Stomach (tissue), 9 donors: ENCODE data around the gene VAT1. TPM values are rescaled to one million over a fixed set of nuclear protein-coding genes. Genes with fewer than 3 reads are reported as not detected.
"Not testable (repeated sequence)": the region's sequence is repeated elsewhere in the genome, so short reads cannot be mapped to it uniquely, and the experiment has no call there.

Source experiments
- DNase-seq, 2 donors: peaks; one replicate each; pipeline versions ENCODE4 v3.0.0 to v3.0.0-alpha.2; 2013 to 2019
- H3K27ac ChIP-seq, 5 donors: fragments of 200-600 bp in 4 of 5; sonication (generic) in 4 of 5; one replicate each; pipeline ENCODE4 v1.5.1; 2013 to 2019; ENCODE audit warnings: mild to moderate bottlenecking in 1 of 5, moderate library complexity in 1 of 5
- H3K27me3 ChIP-seq, 3 donors: fragments of 200-600 bp; sonication (generic); one replicate each; pipeline ENCODE4 v1.5.1; 2017 to 2019; ENCODE audit warnings: mixed run types in 1 of 3
- H3K36me3 ChIP-seq, 4 donors: fragments of 200-600 bp; sonication (generic); 1 replicate in 3 of 4; 2 replicates in 1 of 4; pipeline ENCODE4 v1.5.1; 2016 to 2019
- H3K4me1 ChIP-seq, 4 donors: fragments of 200-600 bp; sonication (generic); one replicate each; pipeline ENCODE4 v1.5.1; 2016 to 2019
- H3K4me3 ChIP-seq, 4 donors: fragments of 200-600 bp; sonication (generic) in 3 of 4; one replicate each; pipeline ENCODE4 v1.5.1; 2016 to 2019; ENCODE audit warnings: mild to moderate bottlenecking in 1 of 4
- H3K9me3 ChIP-seq, 4 donors: fragments of 200-600 bp; sonication (generic); one replicate each; pipeline ENCODE4 v1.5.1; 2016 to 2019
- EP300 ChIP-seq: sonication (generic); formaldehyde crosslinking; IDR thresholded peaks from one replicate; pipeline ENCODE4 v1.6.1; 2017; ENCODE audit warnings: antibody characterized with exemption
- POLR2A ChIP-seq, 4 donors: fragments of 450-650 bp; IDR thresholded peaks; one replicate each; pipeline ENCODE4 v1.6.1; 2016; ENCODE audit warnings: antibody characterized with exemption in 4 of 4, control low read depth in 2 of 4, mild to moderate bottlenecking in 1 of 4, moderate library complexity in 1 of 4
- POLR2AphosphoS5 ChIP-seq, 3 donors: sonication (generic); formaldehyde crosslinking; IDR thresholded peaks; one replicate each; pipeline ENCODE4 v1.6.1; 2016; ENCODE audit warnings: antibody characterized with exemption in 3 of 3
- WGBS, 5 donors: extraction: QIAGEN DNeasy Blood & Tissue Kit in 3 of 5; methylation state at CpG; one replicate each; pipeline versions ENCODE4 v1.1.5 to v1.1.7; 2013 to 2018; 5-methylcytosine and 5-hydroxymethylcytosine counted together
- intact Hi-C: fragments of 100-400 bp; cut with DNase I; formaldehyde crosslinking; loops from one replicate; pipeline ENCODE4 v1.15.1; 2023; ENCODE audit warnings: low total_unique reads
- polyA plus RNA-seq, 3 donors: library from polyadenylated mRNA; stranded (reverse); fragments of 200-250 nt; gene quantifications; one replicate each; pipeline ENCODE4 v1.2.3, GENCODE V29; 2013
- total RNA-seq, 5 donors: library from RNA; depleted of rRNA; stranded (reverse); fragments of >200 nt; gene quantifications; one replicate each; pipeline versions ENCODE4 v1.1.0 to v1.2.3, GENCODE V29; 2014 to 2016
- TF ChIP-seq, protein P1 (sequence below), 7 experiments: fragments of 450-650 bp in 4 of 7; fragments of 200-600 bp in 3 of 7; sonication (generic) in 3 of 7; IDR thresholded peaks; one replicate each; pipeline ENCODE4 v1.5.1; 2016 to 2019; ENCODE audit warnings: antibody characterized with exemption in 7 of 7, control low read depth in 2 of 7, mild to moderate bottlenecking in 1 of 7
- donor health status: healthy with polysubstance abuse.
- donor health status: Bipolar disorder and iron deficiency.
- donor health status: healthy.

The VAT1 gene
- total and polyA plus RNA-seq, 8 donors, result 8.2 to 73.6 (median 56.6) TPM

DNA sequence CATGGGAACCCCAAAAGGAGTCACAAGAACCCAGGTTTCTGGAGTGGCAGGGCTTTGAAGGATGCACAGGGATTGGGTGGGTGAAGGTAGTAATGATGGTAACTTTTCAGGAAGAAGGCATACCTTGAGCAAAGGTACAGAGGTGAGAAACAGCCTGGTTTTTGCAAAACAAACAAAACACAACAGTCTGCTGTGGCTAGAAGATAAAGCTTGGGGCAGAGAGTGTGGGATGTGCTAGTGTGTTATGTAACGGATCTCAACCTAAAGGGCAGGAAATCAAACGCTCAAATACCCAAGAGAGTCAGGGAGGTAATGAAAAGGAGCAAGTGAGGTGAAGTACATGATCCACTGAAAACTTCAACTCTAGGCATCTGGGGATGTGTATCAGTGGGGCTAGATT lies 46.9 kb downstream of the VAT1 start:
- Histone ChIP-seq H3K36me3 (no peaks in the 10 kb centered on the region), H3K9me3 (no peaks in the 10 kb centered on the region), H3K4me3 (no peak overlapping the region), H3K27ac (no peak overlapping the region), H3K4me1 (peaks cover 7 to 16% (median 11%) of the 10 kb centered on the region in 4 donors), H3K27me3 (no peaks in the 10 kb centered on the region)
- intact Hi-C loops, result no loop called here
- no peak for DNase-seq
- 26 to 54% (median 28%) methylated on average over 2 of the region's 2 CpGs for WGBS, 5 donors
- TF ChIP-seq, protein P1, sequence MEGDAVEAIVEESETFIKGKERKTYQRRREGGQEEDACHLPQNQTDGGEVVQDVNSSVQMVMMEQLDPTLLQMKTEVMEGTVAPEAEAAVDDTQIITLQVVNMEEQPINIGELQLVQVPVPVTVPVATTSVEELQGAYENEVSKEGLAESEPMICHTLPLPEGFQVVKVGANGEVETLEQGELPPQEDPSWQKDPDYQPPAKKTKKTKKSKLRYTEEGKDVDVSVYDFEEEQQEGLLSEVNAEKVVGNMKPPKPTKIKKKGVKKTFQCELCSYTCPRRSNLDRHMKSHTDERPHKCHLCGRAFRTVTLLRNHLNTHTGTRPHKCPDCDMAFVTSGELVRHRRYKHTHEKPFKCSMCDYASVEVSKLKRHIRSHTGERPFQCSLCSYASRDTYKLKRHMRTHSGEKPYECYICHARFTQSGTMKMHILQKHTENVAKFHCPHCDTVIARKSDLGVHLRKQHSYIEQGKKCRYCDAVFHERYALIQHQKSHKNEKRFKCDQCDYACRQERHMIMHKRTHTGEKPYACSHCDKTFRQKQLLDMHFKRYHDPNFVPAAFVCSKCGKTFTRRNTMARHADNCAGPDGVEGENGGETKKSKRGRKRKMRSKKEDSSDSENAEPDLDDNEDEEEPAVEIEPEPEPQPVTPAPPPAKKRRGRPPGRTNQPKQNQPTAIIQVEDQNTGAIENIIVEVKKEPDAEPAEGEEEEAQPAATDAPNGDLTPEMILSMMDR (IDR thresholded peaks at IDR 0.05), result no peak
- no peak for TF ChIP-seq POLR2AphosphoS5 (IDR thresholded peaks at IDR 0.05)
- TF ChIP-seq EP300, result no peak
- TF ChIP-seq POLR2A (IDR thresholded peaks at IDR 0.05), result no peak

DNA sequence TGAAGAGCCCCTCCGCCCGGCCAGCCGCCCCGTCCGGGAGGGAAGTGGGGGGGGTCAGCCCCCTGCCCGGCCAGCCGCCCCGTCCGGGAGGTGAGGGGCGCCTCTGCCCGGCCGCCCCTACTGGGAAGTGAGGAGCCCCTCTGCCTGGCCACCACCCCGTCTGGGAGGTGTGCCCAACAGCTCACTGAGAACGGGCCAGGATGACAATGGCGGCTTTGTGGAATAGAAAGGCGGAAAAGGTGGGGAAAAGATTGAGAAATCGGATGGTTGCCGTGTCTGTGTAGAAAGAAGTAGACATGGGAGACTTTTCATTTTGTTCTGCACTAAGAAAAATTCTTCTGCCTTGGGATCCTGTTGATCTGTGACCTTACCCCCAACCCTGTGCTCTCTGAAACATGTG lies 48.9 kb downstream of the VAT1 start:
- H3K4me3 ChIP-seq, H3K9me3 ChIP-seq, DNase-seq, H3K4me1 ChIP-seq, H3K27ac ChIP-seq, H3K27me3 ChIP-seq, intact Hi-C loops, H3K36me3 ChIP-seq: not testable (repeated sequence)
- WGBS, 5 donors, result 55 to 79% (median 73%) methylated on average over 3 to 13 of the region's 18 CpGs

DNA sequence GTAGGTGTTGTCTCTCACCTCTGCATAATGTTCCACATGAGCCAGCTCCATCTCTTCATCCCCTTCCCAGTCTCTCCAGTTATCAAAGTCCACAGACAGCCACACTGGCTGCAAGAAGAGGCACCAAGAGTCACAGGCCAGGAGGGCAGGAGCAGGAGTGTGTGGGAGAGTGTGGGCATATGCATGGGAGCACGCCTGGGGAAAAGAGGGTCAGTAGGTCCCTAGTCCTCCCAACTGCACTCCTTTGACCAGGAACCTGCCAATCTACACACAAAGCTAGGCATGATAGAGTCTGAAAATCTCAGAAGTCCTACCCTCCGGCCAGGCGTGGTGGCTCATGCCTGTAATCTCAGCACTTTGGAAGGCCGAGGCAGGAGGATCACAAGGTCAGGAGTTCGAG lies 50.6 kb downstream of the VAT1 start:
- no peak for DNase-seq
- H3K36me3 ChIP-seq, result no peaks in the 10 kb centered on the region
- H3K4me1 ChIP-seq, result no peaks in the 10 kb centered on the region
- no peaks in the 10 kb centered on the region for H3K9me3 ChIP-seq
- intact Hi-C loops, result no loop called here
- WGBS, 5 donors, result 83 to 93% (median 89%) methylated on average over 5 of the region's 5 CpGs
- H3K4me3 ChIP-seq, result no peak overlapping the region
- no peak overlapping the region for H3K27ac ChIP-seq
- TF ChIP-seq, protein P1 (IDR thresholded peaks at IDR 0.05), result no peak
- TF ChIP-seq EP300 (no peak), POLR2A (IDR thresholded peaks at IDR 0.05) (no peak), POLR2AphosphoS5 (IDR thresholded peaks at IDR 0.05) (no peak)
- no peaks in the 10 kb centered on the region for H3K27me3 ChIP-seq

DNA sequence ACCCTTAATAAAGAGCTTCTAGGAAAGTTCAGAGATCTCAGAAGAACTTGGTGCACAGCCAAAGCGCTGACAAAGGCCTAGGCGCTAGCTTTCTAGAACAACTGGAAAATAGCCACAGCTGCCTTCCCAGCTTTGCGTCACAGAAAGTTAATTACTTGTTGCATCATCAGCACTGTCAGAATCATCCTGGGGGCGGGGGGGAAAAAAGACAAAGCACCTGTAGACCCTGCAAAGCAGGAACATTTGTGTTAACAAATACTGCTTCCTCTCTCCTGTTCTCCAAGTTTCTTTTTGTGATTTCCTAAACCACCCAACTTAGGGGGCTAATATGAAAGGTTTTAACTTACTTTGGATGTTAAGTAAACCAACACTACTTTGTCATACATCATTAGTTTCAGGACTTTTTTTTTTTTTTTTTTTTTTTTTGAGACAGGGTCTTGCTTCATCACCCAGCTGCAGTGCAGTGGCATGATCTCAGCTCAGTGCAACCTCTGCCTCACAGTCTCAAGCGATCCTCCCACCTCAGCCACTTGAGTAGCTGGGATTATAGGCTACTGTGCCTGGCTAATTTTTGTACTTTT lies 53.1 kb downstream of the VAT1 start:
- intact Hi-C loops, result no loop called here
- 31 to 54% (median 43%) methylated on average over 5 of the region's 5 CpGs for WGBS, 5 donors
- no peak for DNase-seq
- Histone ChIP-seq H3K27ac (no peak overlapping the region), H3K27me3 (no peaks in the 10 kb centered on the region), H3K4me3 (no peak overlapping the region), H3K4me1 (peaks cover 0 to 8% (median 6%) of the 10 kb centered on the region in 4 donors), H3K36me3 (no peaks in the 10 kb centered on the region), H3K9me3 (no peaks in the 10 kb centered on the region)
- TF ChIP-seq, protein P1 (IDR thresholded peaks at IDR 0.05), result no peak
- no peak for TF ChIP-seq POLR2AphosphoS5 (IDR thresholded peaks at IDR 0.05)

DNA sequence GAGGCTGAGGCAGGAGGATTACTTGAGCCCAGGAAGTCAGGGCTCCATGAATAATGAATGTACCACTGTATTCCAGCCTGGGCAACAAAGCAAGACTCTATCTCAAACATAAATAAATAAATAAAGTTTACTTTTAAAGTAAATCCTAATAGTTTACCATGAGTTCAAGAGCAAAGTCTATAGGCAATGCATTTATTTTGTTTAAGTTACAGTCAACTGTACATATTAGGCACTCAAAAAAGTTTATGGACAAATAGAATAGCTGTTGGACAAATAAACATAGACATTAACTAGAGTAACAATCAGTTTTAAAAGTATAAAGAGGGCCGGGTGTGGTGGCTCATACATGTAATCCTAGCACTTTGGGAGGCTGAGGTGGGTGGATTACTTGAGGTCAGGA lies 54.3 kb downstream of the VAT1 start:
- H3K27ac ChIP-seq, result no peak overlapping the region
- intact Hi-C loops, result no loop called here
- WGBS, 5 donors, result 42 to 69% (median 50%) methylated on average over 1 of the region's 1 CpG
- no peak overlapping the region for H3K4me3 ChIP-seq
- H3K4me1 ChIP-seq, result peaks cover 5 to 19% (median 16%) of the 10 kb centered on the region in 4 donors
- no peak for TF ChIP-seq POLR2AphosphoS5 (IDR thresholded peaks at IDR 0.05)
- TF ChIP-seq POLR2A (IDR thresholded peaks at IDR 0.05), result no peak
- no peak for TF ChIP-seq EP300
- TF ChIP-seq, protein P1 (IDR thresholded peaks at IDR 0.05), result no peak
- H3K9me3 ChIP-seq, result no peaks in the 10 kb centered on the region
- H3K27me3 ChIP-seq, result no peaks in the 10 kb centered on the region
- peaks cover 0 to 4% (median under 1%) of the 10 kb centered on the region in 4 donors for H3K36me3 ChIP-seq
- DNase-seq, result no peak
